Breast epithelium (tissue), 4 donors: ENCODE data around the gene BST1. TPM values are rescaled to one million over a fixed set of nuclear protein-coding genes. Genes with fewer than 3 reads are reported as not detected.

ENCODE experiments used
- DNase-seq, 2 donors: peaks; one replicate each; pipeline ENCODE4 v3.0.0-alpha.2; 2019; ENCODE audit warnings: low spot score in 2 of 2
- H3K27ac ChIP-seq, 2 donors: fragments of 200-600 bp; sonication (generic) in 1 of 2; one replicate each; pipeline ENCODE4 v1.5.1; 2016 to 2019; ENCODE audit warnings: mild to moderate bottlenecking in 1 of 2
- H3K27me3 ChIP-seq, 2 donors: fragments of 200-600 bp; sonication (generic) in 1 of 2; one replicate each; pipeline versions ENCODE4 v1.5.1 to v1.6.0; 2017 to 2019; ENCODE audit warnings: control low read depth in 1 of 2, mild to moderate bottlenecking in 1 of 2
- H3K36me3 ChIP-seq: fragments of 200-600 bp; one replicate; pipeline ENCODE4 v1.5.1; 2019
- H3K4me1 ChIP-seq, 2 donors: fragments of 200-600 bp; sonication (generic); one replicate each; pipeline ENCODE4 v1.5.1; 2016 to 2019; ENCODE audit warnings: control low read depth in 1 of 2
- H3K4me3 ChIP-seq, 3 donors: fragments of 200-600 bp; sonication (generic); 1 replicate in 2 of 3; 2 replicates in 1 of 3; pipeline ENCODE4 v1.5.1; 2016 to 2019; ENCODE audit warnings: mild to moderate bottlenecking in 3 of 3, moderate library complexity in 2 of 3
- H3K9me3 ChIP-seq, 2 donors: fragments of 200-600 bp; sonication (generic) in 1 of 2; one replicate each; pipeline ENCODE4 v1.5.1; 2016 to 2019; ENCODE audit warnings: control low read depth in 1 of 2
- CTCF ChIP-seq, 3 donors: fragments of 450-650 bp; IDR thresholded peaks; one replicate each; pipeline ENCODE4 v1.5.1; 2016 to 2017; ENCODE audit warnings: antibody characterized with exemption in 3 of 3, mild to moderate bottlenecking in 3 of 3, moderate library complexity in 3 of 3
- POLR2A ChIP-seq: fragments of 450-650 bp; IDR thresholded peaks from one replicate; pipeline ENCODE4 v1.6.1; 2016; ENCODE audit warnings: antibody characterized with exemption, mild to moderate bottlenecking, moderate library complexity
- POLR2AphosphoS5 ChIP-seq, 3 donors: sonication (generic); formaldehyde crosslinking; IDR thresholded peaks; one replicate each; pipeline ENCODE4 v1.6.1; 2017; ENCODE audit warnings: antibody characterized with exemption in 3 of 3
- intact Hi-C: fragments of 100-400 bp; cut with DNase I; formaldehyde crosslinking; loops from one replicate; pipeline ENCODE4 v1.15.1; 2023; ENCODE audit warnings: low total_unique reads
- total RNA-seq, 3 donors: library from RNA; depleted of rRNA; stranded (reverse); fragments of >200 nt; gene quantifications; one replicate each; pipeline ENCODE4 v1.1.0, GENCODE V29; 2016

Gene BST1
- total RNA-seq, 3 donors from 2014 or later, result 6.4 to 16.6 (median 7.5) TPM

DNA sequence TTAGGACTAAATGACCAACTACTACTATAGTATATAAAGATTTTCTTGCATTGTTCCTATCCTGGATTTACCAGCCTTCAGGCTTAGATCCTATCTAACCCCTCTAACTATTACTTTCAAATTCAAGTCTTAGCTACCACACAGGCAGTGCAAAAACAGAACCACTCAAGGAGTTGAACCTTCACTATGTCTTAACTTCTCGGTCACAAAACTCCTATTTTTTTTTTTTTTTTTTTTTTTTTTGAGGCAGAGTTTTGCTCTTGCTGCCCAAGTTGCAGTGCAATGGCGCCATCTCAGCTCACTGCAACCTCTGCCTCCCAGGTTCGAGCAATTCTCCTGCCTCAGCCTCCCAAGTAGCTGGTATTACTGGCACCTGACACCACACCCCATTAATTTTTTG is 27.5 kb upstream of the BST1 start:
- intact Hi-C loops, result no loop called here
- no peaks in the 10 kb centered on the region for H3K36me3 ChIP-seq
- H3K4me3 ChIP-seq, result no peak overlapping the region
- TF ChIP-seq CTCF (IDR thresholded peaks at IDR 0.05) (no peak), POLR2A (no peak)
- no peaks in the 10 kb centered on the region for H3K27me3 ChIP-seq
- no peak for DNase-seq
- H3K4me1 ChIP-seq, result no peaks in the 10 kb centered on the region
- H3K9me3 ChIP-seq, result no peaks in the 10 kb centered on the region
- no peak overlapping the region for H3K27ac ChIP-seq

DNA sequence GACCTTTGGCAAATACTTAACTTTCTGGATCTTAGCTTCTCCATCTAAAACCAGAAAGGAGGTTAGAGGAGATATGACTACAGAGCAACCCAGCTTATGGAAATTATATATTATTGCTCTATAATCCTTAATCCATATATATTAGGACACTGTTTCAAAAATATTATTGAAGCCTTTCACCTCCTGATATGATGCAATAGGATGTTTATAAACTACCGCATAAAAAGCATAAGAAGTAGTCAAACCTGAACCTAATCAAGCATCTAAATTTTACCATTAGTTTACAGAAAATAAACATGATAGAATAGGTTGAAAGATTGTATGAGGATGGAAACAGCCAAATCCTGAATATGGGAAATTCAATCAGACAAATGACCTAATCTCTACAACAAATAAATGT is 26.8 kb upstream of the BST1 start:
- no peaks in the 10 kb centered on the region for H3K36me3 ChIP-seq
- H3K27ac ChIP-seq, result no peak overlapping the region
- no peaks in the 10 kb centered on the region for H3K9me3 ChIP-seq
- DNase-seq, result no peak
- no peak for TF ChIP-seq CTCF (IDR thresholded peaks at IDR 0.05)
- TF ChIP-seq POLR2AphosphoS5 (IDR thresholded peaks at IDR 0.05), result no peak
- TF ChIP-seq POLR2A, result no peak
- no peaks in the 10 kb centered on the region for H3K4me1 ChIP-seq
- no peak overlapping the region for H3K4me3 ChIP-seq
- intact Hi-C loops, result no loop called here
- H3K27me3 ChIP-seq, result no peaks in the 10 kb centered on the region

DNA sequence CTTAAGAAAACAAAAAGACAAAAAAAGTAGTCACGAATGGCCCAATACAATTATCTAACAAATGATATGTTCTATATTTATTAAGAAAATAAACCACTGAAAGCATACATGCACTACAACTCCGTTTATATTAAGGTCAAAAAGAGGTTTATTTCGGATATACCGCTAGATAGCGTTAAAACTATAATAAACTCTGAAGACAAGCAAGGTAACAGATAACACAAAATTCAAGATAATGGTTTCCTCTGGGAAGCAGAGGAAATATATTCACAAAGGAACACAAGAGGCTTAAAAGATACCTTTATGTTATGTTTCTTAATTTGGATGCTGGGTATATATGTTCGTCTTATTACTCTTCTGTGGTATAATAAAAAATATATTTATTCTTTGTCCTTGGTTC is 26.0 kb upstream of the BST1 start:
- no peaks in the 10 kb centered on the region for H3K27me3 ChIP-seq
- H3K9me3 ChIP-seq, result no peaks in the 10 kb centered on the region
- no peak overlapping the region for H3K4me3 ChIP-seq
- no peak for DNase-seq
- intact Hi-C loops, result no loop called here
- no peak overlapping the region for H3K27ac ChIP-seq
- H3K4me1 ChIP-seq, result no peaks in the 10 kb centered on the region
- H3K36me3 ChIP-seq, result no peaks in the 10 kb centered on the region
- TF ChIP-seq CTCF (IDR thresholded peaks at IDR 0.05) (no peak), POLR2AphosphoS5 (IDR thresholded peaks at IDR 0.05) (no peak), POLR2A (no peak)

GRCh38 chr4:15677507-15677988 is 25.3 kb upstream of the BST1 start:
- intact Hi-C loops, result no loop called here
- H3K4me1 ChIP-seq, result no peaks in the 10 kb centered on the region

DNA sequence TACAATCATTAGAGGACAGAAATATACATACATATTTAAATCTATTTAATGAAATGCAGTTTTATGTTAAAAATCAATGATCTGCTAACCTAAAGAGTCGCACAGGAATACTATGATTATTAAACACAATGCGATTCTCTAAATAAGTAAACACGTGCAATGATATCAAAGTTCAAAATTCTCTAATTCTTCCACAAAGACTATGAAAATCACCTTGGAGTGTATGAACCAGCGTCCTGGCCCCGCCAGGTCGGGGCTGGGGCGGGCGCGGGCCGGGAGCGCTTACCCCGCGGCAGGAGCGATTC is 21.8 kb upstream of the BST1 start:
- no peaks in the 10 kb centered on the region for H3K27me3 ChIP-seq
- DNase-seq, result no peak
- no peaks in the 10 kb centered on the region for H3K36me3 ChIP-seq
- H3K4me3 ChIP-seq, result peak overlapping the region; percentile 59 to 77 (median 74)
- TF ChIP-seq CTCF (IDR thresholded peaks at IDR 0.05) (no peak), POLR2AphosphoS5 (IDR thresholded peaks at IDR 0.05) (no peak), POLR2A (no peak)
- no peaks in the 10 kb centered on the region for H3K9me3 ChIP-seq
- intact Hi-C loops, result no loop called here
- peak overlapping the region in 1 of 2 donors; percentile 92 for H3K27ac ChIP-seq
- H3K4me1 ChIP-seq, result no peaks in the 10 kb centered on the region

More at GRCh38 chr4:15677507-15677988, 25.3 kb upstream of the BST1 start:
- Histone ChIP-seq H3K36me3 (no peaks in the 10 kb centered on the region), H3K9me3 (no peaks in the 10 kb centered on the region), H3K27ac (no peak overlapping the region), H3K4me3 (no peak overlapping the region), H3K27me3 (no peaks in the 10 kb centered on the region)
- no peak for TF ChIP-seq POLR2A
- no peak for TF ChIP-seq POLR2AphosphoS5 (IDR thresholded peaks at IDR 0.05)
- TF ChIP-seq CTCF (IDR thresholded peaks at IDR 0.05), result no peak
- DNase-seq, result no peak
